SHP77 treated with DMSO at 0.1 percent for 48 hours (cell line): ENCODE data around the gene KLHL21.
"Not testable (repeated sequence)": the region's sequence is repeated elsewhere in the genome, so short reads cannot be mapped to it uniquely, and the experiment has no call there.

Experiments
- DNase-seq: peaks from one replicate; lab custom pipeline; 2025; lab: John Stamatoyannopoulos, UW

The KLHL21 gene

DNA sequence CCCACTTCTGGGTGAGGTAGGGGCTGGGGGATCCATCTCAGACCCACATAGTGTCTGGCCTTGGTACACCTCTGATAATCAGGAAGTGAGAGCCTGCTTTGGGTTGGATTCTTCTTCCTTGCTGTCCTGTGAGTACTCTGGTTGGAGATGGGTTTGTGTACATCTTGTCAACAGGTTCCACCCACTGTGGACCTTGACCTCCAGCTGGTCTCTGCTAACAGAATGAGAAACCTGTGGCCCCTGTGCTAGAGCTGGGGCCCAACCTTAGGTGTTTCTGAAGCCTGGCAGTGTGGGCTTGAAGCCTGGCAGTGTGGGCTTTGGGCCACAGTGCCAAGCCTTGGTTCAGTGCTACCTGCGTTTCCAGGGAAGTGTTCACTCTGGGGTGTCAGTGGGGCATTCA is 20.3 kb downstream of the KLHL21 start:
- DNase-seq = no peak

DNA sequence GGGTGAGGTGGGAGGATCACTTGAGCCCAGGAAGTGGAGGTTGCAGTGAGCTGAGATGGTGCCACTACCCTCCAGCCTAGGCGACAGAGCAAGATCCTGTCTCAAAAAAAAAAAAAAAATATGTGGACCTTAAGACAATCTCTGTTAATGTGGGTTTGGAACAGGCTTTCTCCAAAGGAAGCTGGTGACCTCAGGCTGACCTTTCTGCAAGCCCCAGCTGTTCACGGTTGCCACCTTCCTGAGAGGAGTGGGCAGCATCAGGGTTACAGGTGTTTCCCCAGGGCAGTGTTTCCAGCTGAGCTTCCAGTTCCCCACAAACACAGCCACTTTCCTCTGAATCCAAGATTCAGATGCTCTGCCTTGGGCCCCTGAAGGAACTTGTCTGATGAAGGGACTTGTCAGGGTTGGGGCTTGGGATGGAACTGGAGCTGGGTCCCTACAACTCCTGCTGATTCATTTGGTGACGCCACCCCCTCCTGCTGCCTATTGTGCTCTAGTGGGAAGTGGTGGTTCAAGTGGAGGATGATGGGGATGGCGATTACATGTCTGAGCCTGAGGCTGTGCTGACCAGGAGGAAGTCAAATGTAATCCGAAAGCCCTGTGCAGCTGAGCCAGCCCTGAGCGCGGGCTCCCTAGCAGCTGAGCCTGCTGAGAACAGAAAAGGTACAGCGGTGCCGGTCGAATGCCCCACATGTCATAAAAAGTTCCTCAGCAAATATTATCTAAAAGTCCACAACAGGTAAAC is 20.9 kb downstream of the KLHL21 start:
- no peak for DNase-seq

DNA sequence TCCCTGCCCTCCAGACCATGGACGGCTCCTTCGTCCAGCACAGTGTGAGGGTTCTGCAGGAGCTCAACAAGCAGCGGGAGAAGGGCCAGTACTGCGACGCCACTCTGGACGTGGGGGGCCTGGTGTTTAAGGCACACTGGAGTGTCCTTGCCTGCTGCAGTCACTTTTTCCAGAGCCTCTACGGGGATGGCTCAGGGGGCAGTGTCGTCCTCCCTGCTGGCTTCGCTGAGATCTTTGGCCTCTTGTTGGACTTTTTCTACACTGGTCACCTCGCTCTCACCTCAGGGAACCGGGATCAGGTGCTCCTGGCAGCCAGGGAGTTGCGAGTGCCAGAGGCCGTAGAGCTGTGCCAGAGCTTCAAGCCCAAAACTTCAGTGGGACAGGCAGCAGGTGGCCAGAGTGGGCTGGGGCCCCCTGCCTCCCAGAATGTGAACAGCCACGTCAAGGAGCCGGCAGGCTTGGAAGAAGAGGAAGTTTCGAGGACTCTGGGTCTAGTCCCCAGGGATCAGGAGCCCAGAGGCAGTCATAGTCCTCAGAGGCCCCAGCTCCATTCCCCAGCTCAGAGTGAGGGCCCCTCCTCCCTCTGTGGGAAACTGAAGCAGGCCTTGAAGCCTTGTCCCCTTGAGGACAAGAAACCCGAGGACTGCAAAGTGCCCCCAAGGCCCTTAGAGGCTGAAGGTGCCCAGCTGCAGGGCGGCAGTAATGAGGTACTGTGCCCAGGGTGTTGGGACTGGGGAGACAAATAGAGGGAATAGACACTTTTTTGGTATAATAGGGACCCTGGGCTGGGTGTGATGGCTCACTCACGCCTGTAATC is 21.9 kb downstream of the KLHL21 start:
- no peak for DNase-seq

DNA sequence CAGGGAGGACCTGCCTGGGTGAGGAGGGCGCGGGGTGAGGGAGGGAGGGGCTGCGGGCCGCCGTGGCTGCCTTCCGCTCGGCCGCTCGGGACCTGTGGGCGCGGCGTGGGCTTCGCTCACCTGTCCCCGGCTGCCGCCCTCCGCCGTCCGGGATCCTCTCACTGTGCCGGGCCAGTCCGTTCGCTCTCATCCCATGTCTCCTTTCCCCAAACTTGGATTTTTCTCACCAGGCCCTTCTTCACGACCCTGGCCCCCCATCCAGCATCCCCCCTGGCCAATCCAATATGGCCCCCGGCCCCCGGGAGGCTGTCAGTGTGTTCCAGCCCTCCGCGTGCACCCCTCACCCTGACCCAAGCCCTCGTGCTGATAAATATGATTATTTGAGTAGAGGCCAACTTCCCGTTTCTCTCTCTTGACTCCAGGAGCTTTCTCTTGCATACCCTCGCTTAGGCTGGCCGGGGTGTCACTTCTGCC is 22.5 kb downstream of the KLHL21 start:
- no peak for DNase-seq

DNA sequence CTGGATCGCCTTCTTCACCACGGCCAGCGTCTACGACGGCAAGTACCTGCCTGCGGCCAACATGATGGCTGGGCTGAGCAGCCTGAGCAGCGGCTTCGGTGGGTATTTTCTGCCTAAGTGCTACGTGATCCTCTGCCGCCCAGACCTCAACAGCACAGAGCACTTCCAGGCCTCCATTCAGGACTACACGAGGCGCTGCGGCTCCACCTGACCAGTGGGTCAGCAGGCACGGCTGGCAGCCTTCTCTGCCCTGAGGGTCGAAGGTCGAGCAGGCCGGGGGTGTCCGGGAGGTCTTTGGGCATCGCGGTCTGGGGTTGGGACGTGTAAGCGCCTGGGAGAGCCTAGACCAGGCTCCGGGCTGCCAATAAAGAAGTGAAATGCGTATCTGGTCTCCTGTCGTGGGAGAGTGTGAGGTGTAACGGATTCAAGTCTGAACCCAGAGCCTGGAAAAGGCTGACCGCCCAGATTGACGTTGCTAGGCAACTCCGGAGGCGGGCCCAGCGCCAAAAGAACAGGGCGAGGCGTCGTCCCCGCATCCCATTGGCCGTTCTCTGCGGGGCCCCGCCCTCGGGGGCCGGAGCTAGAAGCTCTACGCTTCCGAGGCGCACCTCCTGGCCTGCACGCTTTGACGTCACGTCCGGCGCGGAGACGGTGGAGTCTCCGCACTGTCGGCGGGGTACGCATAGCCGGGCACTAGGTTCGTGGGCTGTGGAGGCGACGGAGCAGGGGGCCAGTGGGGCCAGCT is 23.1 kb downstream of the KLHL21 start, which contains the start of gene ZBTB48:
ZBTB48 (plus strand) TSS at position 621 of the 745 bp plus-strand sequence. CDS start 616 bp downstream, outside the sequence.
- peak; percentile 95 for DNase-seq

DNA sequence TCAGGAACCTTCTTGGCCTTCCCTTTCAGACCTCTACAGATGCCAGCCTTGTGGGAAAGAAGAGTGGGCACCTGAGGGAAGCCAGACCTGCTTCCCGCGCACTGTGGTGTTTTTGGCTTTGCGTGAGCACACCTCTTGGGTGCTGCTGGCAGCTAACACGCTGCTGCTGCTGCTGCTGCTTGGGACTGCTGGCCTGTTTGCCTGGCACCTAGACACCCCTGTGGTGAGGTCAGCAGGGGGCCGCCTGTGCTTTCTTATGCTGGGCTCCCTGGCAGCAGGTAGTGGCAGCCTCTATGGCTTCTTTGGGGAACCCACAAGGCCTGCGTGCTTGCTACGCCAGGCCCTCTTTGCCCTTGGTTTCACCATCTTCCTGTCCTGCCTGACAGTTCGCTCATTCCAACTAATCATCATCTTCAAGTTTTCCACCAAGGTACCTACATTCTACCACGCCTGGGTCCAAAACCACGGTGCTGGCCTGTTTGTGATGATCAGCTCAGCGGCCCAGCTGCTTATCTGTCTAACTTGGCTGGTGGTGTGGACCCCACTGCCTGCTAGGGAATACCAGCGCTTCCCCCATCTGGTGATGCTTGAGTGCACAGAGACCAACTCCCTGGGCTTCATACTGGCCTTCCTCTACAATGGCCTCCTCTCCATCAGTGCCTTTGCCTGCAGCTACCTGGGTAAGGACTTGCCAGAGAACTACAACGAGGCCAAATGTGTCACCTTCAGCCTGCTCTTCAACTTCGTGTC is 23.9 kb downstream of the KLHL21 start:
- no peak for DNase-seq

DNA sequence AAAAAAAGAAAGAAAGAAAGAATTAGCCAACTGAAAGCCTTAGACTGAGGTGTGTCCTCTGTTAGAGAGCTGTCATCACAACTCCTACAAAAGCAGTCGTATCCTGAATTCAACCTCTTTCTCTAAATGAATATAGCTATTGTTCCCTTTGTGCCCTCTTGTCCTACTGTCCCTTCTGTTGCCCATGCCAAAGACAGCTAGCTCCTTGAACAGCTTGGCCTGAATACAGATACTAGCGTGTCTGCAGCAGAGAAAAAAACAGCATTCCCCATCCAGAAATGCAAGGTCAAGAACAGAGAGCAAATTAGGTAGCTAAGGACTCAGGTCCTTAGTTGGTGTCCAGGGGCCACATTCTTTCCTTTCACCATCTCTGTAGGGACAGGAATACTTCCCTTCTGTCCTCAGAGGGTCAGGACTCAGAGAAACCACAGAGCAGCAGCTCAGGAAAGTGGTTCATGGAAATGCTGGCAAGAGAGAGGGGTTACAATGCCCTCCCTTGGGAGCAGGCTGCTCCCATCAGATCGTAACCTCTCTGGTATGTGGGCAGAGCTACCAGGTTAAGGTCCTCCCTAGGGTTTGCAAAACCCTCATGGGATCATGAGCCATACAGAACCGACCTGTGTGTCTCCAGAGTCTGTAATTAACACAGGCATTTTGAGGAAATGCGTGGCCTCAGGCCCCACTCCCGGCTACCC is 24.7 kb downstream of the KLHL21 start:
- DNase-seq = no peak

DNA sequence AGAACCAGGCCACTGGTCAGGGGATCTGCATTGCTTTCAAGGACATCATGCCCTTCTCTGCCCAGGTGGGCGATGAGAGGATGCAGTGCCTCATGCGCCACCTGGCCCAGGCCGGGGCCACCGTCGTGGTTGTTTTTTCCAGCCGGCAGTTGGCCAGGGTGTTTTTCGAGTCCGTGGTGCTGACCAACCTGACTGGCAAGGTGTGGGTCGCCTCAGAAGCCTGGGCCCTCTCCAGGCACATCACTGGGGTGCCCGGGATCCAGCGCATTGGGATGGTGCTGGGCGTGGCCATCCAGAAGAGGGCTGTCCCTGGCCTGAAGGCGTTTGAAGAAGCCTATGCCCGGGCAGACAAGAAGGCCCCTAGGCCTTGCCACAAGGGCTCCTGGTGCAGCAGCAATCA is 27.9 kb downstream of the KLHL21 start:
- no peak for DNase-seq

DNA sequence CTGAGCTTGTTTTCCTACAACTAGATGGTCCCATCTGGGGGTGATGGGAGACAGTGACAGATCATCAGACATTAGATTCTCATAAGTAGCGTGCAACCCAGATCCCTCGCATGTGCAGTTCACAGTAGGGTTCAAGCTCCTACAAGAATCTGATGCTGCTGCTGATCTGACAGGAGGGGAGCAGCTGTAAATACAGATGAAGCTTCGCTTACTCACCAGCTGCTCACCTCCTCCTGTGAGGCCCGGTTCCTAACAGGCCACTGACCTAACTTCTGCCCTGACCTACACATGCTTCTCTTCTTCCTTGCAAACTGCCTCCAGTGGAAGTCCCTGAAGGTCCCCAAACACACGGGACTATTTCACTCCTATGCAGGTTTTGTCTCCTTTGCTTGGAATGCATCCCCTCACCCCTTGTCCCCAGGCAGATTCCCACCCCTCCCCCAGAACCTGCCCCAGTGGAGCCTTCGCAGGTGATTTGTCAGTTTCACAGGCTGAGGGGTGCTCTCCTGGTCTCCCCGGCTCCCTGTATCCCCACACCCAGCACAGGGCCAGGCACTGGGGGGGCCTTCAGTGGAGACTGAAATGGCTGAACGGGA is 28.5 kb downstream of the KLHL21 start:
- DNase-seq = peak; percentile 11

DNA sequence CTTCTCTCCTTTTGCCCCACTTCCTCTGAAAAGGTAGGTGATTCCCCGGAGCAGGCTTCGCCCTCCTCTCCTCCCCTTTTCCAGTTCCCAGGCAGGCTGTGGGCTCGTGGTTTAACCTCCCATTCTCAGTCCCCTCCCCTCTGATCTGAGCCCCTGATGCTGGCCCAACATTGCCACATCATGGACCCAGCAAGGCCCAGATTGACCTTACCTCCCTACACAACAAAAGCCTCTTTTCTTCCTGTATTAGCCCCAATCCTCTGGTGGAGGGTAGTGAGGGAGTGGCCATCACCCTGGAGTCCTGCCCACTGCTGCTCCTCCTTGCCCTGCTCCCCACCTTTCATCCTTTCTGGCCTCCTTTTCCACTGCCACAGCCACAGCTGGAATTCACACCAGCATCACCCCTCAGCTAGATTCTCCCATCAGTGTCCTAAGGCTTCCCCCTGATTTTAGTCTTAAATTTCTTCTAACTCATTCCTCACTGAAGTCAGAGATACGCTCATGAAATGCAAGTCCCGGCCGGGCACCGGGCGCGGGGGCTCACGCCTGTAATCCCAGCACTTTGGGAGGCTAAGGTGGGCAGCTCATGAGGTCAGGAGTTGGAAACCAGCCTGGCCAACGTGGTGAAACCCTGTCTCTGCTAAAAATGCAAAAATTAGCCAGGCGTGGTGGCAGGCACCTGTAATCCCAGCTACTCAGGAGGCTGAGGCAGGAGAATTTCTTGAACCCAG is 29.9 kb downstream of the KLHL21 start:
- DNase-seq = no peak

DNA sequence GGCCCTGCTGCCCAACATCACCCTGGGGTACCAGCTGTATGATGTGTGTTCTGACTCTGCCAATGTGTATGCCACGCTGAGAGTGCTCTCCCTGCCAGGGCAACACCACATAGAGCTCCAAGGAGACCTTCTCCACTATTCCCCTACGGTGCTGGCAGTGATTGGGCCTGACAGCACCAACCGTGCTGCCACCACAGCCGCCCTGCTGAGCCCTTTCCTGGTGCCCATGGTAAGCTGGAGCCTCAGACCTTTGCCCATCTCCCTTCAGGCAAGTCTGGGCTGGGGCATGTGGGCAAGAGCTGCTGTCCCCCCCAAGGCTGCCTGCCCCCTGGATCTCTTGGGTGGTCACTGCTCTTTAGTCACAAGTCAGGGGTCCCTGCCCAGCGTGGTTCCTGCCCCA is 31.7 kb downstream of the KLHL21 start:
- DNase-seq = no peak

DNA sequence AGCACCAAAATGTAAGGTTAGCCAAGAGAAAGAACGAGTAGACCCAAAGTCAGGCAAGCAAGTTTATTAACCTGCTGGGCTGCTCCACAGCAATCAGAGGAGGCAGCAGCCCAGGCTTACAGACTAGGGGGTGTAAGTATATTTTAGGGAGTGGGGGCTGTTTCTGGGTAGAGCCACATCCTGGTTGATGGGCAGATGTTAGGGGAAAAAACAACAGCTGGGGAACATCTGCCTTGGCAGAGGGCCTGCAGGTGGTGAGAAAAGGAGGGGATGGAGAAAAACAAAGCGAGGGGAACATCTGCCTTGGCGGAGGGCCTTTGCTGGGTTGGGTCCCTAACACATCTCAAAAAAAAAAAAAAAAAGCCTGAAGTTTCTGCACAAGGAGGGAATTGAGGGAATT is 32.6 kb downstream of the KLHL21 start:
- DNase-seq = no peak

DNA sequence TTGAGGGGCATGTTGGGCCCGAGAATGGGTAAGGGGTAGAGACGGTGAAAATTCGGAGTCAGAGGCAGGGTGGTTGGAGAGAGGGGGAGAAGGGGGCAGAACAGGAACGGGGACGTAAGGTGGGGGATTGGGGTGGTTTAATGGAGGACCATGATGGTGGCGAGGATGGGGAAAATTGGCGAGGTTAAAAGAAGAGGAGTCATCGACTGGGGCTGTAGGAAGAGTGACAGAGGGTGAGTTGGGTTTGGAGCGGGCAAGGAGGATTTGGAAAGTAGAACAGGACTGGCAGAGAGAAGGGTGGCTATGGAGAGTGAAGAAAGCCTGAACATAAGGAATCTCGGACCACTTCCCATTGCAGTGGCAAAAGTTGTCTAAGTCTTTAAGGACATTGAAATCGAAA is 33.6 kb downstream of the KLHL21 start:
- DNase-seq = no peak

DNA sequence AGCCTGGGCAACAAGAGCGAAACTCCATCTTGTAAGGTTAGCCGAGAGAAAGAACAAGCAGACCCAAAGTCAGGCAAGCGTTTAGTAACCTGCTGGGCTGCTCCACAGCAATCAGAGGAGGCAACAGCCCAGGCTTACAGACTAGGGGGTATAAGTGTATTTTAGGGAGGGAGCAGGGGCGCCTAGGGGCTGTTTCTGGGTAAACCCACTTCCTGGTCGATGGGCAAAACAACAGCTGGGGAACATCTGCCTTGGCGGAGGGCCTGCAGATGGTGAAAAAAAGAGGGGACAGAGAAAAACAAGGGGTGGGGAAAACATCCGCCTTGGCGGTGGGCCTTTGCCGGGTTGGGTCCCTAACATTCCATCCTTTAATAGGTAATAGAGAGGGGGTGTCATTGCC is 42.4 kb downstream of the KLHL21 start:
- no peak for DNase-seq

DNA sequence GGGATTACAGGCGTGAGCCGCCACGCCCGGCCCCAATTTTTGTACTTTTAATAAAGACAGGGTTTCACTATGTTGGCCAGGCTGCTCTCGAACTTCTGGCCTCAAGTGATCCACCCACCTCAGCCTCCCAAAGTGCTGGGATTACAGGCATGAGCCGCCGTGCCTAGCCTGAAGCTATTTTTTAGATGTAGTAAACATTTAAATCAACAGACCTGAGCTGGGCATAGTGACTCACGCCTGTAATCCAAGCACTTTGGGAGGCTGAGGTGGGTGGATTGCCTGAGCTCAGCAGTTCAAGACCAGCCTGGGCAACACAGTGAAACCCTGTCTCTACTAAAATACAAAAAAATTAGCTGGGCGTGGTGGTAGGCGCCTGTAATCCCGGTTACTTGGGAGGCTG is 43.5 kb downstream of the KLHL21 start:
- not testable (repeated sequence) for DNase-seq

DNA sequence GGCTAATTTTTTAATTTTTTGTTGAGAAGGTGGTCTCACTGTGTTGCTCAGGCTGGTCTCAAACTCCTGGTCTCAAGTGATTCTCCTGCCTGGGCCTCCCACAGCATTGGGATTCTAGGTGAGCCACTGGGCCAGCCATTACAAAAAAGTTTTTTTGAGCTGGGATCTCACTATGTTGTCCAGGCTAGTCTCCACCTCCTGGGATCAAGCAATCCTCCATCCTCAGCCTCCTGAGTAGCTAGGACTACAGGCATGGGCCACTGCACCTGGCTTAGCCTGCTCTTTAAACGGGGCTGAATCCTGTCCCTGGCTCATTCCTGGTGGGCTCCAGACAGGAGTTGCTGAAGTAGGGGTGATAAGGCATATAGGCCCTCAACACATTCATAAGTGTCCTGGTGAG is 45.1 kb downstream of the KLHL21 start:
- no peak for DNase-seq

DNA sequence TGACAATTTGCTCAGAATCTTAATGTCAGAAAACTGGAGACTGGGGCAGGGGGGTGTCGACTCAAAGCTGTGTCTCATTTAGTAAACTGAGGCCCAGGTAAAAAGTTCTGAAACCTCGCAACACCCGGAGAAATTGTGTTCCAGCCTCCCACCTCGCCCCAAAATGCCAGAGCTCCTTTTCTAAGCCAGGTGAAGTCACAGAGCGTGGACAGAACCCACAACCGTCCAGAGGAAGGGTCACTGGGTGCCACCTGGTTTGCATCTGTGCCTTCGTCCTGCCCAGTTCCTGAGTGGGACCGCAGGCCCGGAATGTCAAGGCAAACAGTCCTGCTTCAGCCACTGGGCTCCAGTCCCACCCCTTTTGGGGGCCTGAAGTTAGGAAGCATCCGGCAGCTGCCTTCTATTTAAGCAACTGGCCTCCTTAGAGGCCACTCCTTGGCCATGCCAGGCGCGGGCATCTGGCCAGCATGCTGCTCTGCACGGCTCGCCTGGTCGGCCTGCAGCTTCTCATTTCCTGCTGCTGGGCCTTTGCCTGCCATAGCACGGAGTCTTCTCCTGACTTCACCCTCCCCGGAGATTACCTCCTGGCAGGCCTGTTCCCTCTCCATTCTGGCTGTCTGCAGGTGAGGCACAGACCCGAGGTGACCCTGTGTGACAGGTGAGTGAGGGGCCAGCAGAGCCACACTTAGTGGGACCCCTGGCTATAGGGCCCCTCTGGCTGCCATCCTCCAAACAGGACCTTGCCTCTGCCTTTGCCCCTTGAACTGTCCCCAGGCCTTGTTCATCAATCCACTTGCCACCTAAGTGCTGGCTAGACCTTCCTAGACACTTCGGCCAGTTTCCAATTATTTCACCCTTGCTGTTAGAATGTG is 47.5 kb downstream of the KLHL21 start, which contains the start of gene TAS1R1:
TAS1R1 (plus strand) TSS at position 401 of the 872 bp plus-strand sequence; CDS start at position 468, 67 bp downstream.
- DNase-seq = peak; percentile 6

DNA sequence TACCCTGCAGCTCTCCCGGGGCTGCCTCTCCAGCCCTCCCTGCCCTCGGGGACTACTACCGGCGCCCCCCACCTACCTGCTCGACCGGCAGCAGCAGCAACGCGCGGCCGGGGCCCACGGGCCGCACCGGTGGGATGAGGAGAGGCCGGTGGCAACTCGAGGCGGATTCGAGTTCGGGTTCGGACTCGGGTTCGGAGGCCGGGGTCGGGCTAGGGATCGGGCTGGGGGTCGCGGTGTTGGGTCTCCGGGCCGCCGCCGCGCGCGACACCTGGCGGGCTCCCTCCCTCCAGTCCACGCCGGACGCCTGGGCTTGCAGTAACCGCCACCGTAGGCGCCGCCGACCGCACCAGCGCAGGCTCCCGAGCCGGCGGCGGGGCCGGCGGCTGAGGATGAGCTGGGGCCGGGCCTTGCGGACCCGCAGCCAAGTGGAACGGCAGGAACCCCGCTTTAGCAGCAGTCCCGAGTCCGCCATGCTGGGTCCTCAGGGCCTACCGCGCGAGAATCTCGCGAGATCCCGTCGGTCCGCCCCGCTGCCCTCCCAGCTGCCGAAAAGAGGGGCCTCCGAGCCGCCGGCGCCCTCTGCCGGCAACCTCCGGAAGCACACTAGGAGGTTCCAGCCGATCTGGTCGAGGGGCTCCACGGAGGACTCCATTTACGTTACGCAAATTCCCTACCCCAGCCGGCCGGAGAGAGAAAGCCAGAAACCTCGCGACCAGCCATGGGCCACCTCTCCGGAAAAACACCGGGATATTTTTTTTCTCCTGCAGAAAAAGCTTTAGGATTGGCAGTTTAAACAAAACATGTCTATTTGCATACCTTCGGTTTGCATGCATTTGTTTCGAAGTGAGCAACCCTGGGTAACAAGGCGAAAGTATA is 48.4 kb downstream of the KLHL21 start, which contains the start of gene NOL9:
NOL9 (minus strand) TSS at position 483 of the 876 bp plus-strand sequence; CDS start at position 472, 11 bp downstream.
- peak; percentile 68 for DNase-seq
